ENCODE results near the gene THSD7B.
"Not testable (repeated sequence)": the region's sequence is repeated elsewhere in the genome, so short reads cannot be mapped to it uniquely, and the experiment has no call there.

Gene THSD7B

DNA sequence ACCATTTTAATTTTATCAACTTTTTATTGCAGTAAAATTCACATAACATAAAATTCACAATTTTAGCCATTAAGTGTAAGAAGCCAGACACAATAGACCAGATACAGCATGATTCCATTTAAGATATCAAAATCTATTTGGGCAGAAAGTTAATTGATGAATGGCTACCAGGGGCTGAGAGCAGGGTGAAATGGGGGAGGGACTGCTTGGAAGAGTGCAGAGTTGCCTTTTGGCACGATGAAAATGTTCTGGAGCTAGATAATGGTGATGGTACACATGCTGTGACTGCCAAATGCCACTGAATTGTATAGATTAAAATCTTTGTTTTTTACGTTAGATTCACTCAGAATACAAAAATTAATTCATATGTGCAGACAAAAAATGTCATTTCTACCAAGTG, 909.6 kb downstream of the THSD7B start:
- no peak for DNase-seq (ENCODE audit: low read depth in 1 of 2, low spot score in 1 of 2)

DNA sequence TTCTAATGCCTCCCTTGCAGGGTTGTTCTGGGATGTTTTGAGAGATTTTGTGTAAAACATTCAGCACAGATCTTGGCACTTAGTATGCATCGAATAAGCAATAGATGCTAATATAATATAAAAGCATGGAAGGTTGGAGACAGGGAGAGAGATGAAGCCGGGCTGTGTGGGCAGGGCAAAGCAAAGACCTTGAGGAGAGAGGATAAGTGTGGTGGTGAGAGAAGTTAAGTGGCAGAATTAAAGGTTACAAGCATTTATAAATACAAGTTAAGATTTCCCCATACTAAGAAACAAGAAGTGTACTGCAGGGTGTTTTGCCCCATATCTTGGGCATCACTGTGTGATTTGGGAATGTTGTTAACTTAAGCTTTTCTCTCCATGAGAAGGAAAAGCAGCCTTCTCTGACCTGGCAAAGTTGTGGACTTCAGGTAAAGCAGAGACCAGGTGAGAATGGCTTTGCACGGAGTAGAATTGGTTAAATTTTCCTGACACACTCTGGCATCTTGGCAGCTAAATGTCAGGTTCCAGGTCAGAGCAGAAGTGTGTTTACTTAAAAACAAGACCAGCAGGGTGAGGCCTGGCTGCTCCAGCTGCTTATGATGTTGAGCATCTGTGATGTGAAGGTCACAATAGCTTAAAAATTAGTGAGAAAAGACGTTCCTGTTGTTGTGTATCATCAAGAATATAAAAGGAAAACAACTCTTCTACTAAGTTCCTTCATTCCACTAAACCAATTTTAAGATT, 910.4 kb downstream of the THSD7B start:
- no peak for DNase-seq (ENCODE audit: low read depth in 1 of 2, low spot score in 1 of 2)

- no peak for DNase-seq (ENCODE audit: low read depth in 1 of 2, low spot score in 1 of 2)
Observed at GRCh38 chr2:137676346-137676745, 911.0 kb downstream of the THSD7B start.

- DNase-seq (ENCODE audit: low read depth in 1 of 2, low spot score in 1 of 2): no peak
Observed at GRCh38 chr2:137677466-137677865, 912.1 kb downstream of the THSD7B start.

DNA sequence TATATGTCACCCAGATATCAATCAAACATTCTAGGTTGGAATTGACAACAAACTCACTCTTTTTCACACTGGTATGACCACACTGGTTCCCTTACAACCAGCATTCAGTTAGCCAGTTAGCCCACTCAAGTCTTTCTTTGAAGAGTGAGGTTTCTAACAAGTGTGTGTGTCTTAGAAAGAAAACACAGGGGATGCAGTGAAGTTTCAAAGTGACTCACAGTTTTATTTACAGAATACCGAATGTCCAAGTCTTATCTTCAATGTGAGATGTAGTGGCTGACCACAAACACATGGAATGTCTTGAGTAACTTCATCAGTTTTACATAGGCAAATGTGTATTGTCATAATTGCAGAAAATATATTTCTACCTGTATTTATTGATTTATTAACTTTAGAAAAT, 924.2 kb downstream of the THSD7B start:
- DNase-seq (ENCODE audit: low read depth in 1 of 2, low spot score in 1 of 2): no peak

- DNase-seq (ENCODE audit: low read depth in 1 of 2, low spot score in 1 of 2): no peak
Observed at GRCh38 chr2:137693534-137693933, 928.2 kb downstream of the THSD7B start.

GRCh38 chr2:137696916-137697315, 931.6 kb downstream of the THSD7B start:
- no peak for DNase-seq (ENCODE audit: low read depth in 1 of 2, low spot score in 1 of 2)

- not testable (repeated sequence) for DNase-seq (ENCODE audit: low read depth in 1 of 2, low spot score in 1 of 2)
Observed at GRCh38 chr2:137700250-137700649, 934.9 kb downstream of the THSD7B start.

DNA sequence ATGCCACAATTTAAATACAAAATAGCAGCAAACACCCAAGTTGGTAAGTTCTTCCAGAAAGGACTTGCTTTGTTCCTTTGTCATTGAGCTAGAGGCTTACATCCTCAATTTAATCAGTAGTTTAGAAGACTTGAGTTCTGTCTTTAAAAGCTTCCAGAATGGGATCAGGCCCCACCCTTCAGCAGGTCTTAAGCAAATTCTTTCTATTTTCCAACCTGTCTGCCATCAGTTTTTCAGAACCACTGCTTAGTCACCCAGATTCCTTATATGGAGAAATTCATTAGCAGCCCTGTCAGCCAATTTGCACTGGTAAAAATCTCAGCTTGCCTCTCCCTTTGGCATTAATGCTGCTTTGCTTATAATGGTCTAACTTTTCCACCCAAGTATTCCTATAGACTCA, 935.3 kb downstream of the THSD7B start:
- DNase-seq (ENCODE audit: low read depth in 1 of 2, low spot score in 1 of 2): no peak

- DNase-seq (ENCODE audit: low read depth in 1 of 2, low spot score in 1 of 2): no peak
Observed at GRCh38 chr2:137705296-137705695, 940.0 kb downstream of the THSD7B start.

GRCh38 chr2:137706786-137707613, 941.7 kb downstream of the THSD7B start:
- DNase-seq (ENCODE audit: low read depth in 1 of 2, low spot score in 1 of 2): no peak

DNA sequence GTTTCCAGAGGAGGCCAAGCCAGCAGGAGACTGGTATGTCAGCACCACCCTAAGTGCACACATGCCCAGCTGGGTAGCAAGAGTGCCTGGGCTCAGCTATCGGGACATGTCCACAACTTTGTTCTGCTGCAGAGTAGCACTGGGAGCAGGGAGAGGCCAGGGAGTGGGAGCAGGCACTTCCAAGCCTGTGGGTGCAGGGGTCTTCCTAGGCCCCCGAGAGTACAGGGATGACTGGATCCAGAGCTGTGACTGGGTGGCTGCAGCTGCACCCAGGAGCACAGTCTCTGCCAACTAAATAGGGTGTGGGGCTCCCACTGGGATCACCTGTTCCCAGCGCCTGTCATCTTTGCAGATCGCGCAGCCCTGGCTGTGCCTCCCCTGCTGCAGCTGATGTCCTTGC, 943.0 kb downstream of the THSD7B start:
- DNase-seq (ENCODE audit: low read depth in 1 of 2, low spot score in 1 of 2): no peak

DNA sequence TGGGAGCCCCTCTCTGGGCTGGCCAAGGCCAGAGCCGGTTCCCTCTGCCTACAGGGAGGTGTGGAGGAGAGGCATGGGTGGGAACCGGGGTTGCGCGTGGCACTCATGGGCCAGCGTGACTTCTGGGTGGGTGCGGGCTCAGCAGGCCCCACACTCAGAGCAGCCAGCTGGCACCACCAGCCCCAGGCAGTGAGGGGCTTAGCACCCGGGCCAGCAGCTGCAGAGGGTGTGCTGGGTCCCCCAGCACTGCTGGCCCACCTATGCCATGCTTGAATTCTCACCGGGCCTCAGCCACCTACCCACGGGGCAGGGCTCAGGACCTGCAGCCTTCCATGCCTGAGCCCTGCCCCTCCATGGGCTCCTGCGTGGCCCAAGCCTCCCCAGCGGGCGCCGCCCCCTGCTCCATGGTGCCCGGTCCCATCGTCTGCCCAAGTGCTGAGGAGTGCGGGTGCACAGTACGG, 950.4 kb downstream of the THSD7B start:
- DNase-seq (ENCODE audit: low read depth in 1 of 2, low spot score in 1 of 2): no peak

- DNase-seq (ENCODE audit: low read depth in 1 of 2, low spot score in 1 of 2): no peak
Observed at GRCh38 chr2:137718786-137719185, 953.4 kb downstream of the THSD7B start.

DNA sequence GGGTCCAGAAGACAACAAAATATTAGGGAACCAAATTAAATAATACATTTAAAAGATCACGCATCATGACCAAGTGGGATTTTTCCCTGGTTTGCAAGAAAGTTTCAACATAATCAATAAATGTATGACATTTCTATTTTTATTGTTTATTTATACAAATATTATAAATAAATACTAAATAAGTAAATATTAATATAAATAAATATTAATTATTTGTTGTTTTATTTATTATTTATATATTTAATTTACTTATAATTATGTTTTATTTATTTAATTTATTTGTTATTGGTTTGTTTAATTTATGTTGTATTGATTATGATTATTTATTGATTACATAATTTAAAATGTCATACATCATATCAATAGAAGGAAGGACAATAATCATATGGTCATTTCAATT, 956.4 kb downstream of the THSD7B start:
- no peak for DNase-seq (ENCODE audit: low read depth in 1 of 2, low spot score in 1 of 2)

DNA sequence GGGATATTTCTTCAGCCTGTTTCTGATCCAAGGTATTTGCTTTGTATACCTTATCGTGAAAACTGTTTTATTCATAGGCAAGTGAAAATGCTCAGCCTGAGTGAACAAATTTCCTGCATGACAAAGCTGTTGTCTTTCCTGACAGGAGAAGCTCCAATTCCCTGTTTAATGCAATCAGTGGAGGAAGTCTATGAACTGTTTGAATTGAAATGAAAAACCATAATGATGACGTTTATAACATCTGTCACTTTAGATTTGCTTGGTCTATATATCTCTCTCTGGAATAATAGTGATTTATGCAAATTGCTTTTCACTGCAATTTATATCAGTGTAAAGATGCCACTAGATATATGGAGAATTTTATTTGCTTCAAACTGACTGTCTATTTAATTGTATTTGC, 959.6 kb downstream of the THSD7B start:
- DNase-seq (ENCODE audit: low read depth in 1 of 2, low spot score in 1 of 2): no peak
